Body of pancreas (tissue), 4 donors: ENCODE data around the gene ADAMTSL1. TPM values are rescaled to one million over a fixed set of nuclear protein-coding genes. Genes with fewer than 3 reads are reported as not detected.

Source experiments
- ATAC-seq: fragments of 150-250 bp; one replicate; pipeline ENCODE4 v1.9.1; 2016
- DNase-seq, 4 donors: peaks; one replicate each; pipeline ENCODE4 v3.0.0-alpha.2; 2019
- H3K27ac ChIP-seq, 4 donors: fragments of 200-600 bp; sonication (generic); 1 replicate in 3 of 4; 2 replicates in 1 of 4; pipeline versions ENCODE4 v1.5.1 to v1.6.1; 2016 to 2019; ENCODE audit warnings: mild to moderate bottlenecking in 1 of 4, mixed read lengths in 1 of 4, moderate library complexity in 1 of 4
- H3K27me3 ChIP-seq, 2 donors: fragments of 200-600 bp; sonication (generic); one replicate each; pipeline ENCODE4 v1.6.0; 2016; ENCODE audit warnings: mild to moderate bottlenecking in 1 of 2
- H3K36me3 ChIP-seq, 2 donors: fragments of 200-600 bp; sonication (generic); replicated peaks in 1 of 2; 2 replicates each; pipeline ENCODE4 v1.5.1; 2016; ENCODE audit warnings: low read depth in 2 of 2; ENCODE audit not compliant: insufficient read depth in 1 of 2
- H3K4me1 ChIP-seq: fragments of 200-600 bp; sonication (generic); one replicate; pipeline ENCODE4 v1.6.0; 2016
- H3K4me3 ChIP-seq, 2 donors: fragments of 200-600 bp; sonication (generic); 1 replicate in 1 of 2; 2 replicates in 1 of 2; pipeline ENCODE4 v1.5.1; 2016 to 2019
- H3K9me3 ChIP-seq, 3 donors: fragments of 200-600 bp; sonication (generic); 1 replicate in 2 of 3; 2 replicates in 1 of 3; pipeline ENCODE4 v1.5.1; 2016
- POLR2A ChIP-seq, 3 donors: fragments of 450-650 bp; IDR thresholded peaks; one replicate each; pipeline ENCODE4 v1.6.1; 2016; ENCODE audit warnings: antibody characterized with exemption in 3 of 3, mild to moderate bottlenecking in 2 of 3
- WGBS, 2 donors: methylation state at CpG; one replicate each; pipeline ENCODE4 v1.1.5; 2017; 5-methylcytosine and 5-hydroxymethylcytosine counted together
- intact Hi-C: fragments of 100-400 bp; cut with DNase I; formaldehyde crosslinking; loops from one replicate; pipeline ENCODE4 v1.15.1; 2023
- total RNA-seq, 2 donors: library from RNA; depleted of rRNA; stranded (reverse); fragments of >200 nt; gene quantifications; one replicate each; pipeline ENCODE4 v1.1.0, GENCODE V29; 2016
- TF ChIP-seq, protein P1 (sequence below), 7 experiments: fragments of 450-650 bp in 4 of 7; fragments of 200-600 bp in 3 of 7; sonication (generic) in 3 of 7; IDR thresholded peaks; one replicate each; pipeline ENCODE4 v1.5.1; 2016 to 2019; ENCODE audit warnings: antibody characterized with exemption in 7 of 7

ADAMTSL1 gene
- total RNA-seq, 2 donors from 2014 or later, result 0.52 to 0.99 TPM

DNA sequence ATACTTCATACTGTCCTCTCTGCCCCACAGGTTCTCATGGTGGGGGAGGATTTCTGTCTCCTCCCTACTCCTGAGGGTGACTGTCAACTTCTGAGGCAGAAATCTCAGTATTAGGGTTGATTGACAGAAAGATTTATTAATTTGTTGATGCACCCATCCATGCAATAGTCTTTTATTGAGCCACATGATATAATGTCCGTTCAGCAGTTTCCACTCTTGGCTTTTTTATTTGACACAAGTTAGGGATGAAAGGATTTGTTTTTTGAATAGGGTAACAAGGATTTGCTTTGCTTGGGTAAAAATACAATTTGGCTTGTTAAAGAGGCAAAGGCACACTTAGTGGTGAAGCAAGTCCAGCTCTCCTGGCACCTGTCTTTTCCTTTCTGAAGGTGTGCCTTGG is 125.0 kb downstream of the ADAMTSL1 start:
- Histone ChIP-seq H3K4me1 (no peaks in the 10 kb centered on the region), H3K4me3 (no peak overlapping the region), H3K36me3 (no peaks in the 10 kb centered on the region), H3K9me3 (no peaks in the 10 kb centered on the region), H3K27ac (no peak overlapping the region), H3K27me3 (no peaks in the 10 kb centered on the region)
- ATAC-seq (no peak), DNase-seq (no peak)
- intact Hi-C loops, result no loop called here
- 41 to 42% methylated on average over 1 of the region's 1 CpG for WGBS, 2 donors
- TF ChIP-seq, protein P1, sequence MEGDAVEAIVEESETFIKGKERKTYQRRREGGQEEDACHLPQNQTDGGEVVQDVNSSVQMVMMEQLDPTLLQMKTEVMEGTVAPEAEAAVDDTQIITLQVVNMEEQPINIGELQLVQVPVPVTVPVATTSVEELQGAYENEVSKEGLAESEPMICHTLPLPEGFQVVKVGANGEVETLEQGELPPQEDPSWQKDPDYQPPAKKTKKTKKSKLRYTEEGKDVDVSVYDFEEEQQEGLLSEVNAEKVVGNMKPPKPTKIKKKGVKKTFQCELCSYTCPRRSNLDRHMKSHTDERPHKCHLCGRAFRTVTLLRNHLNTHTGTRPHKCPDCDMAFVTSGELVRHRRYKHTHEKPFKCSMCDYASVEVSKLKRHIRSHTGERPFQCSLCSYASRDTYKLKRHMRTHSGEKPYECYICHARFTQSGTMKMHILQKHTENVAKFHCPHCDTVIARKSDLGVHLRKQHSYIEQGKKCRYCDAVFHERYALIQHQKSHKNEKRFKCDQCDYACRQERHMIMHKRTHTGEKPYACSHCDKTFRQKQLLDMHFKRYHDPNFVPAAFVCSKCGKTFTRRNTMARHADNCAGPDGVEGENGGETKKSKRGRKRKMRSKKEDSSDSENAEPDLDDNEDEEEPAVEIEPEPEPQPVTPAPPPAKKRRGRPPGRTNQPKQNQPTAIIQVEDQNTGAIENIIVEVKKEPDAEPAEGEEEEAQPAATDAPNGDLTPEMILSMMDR (IDR thresholded peaks at IDR 0.05), result no peak
- no peak for TF ChIP-seq POLR2A (IDR thresholded peaks at IDR 0.05)

DNA sequence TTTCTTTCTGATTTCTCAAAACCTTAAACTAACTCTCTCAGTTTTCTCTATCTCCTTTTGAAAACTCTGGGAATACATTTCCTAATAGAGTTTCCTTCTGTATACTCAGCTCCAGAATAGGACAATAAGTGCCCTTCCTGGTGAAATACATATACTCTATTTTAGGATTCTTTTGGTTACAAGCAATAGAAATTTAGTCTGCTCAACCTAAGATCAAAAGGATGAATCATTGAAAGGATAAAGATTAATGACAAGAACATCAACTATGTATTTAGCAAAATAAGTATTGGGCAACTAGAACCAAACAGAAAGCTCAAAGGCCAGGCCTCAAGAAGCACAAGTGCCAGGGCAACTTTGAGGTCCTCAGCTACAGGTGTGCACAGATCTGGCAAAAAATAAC is 127.1 kb downstream of the ADAMTSL1 start:
- Histone ChIP-seq H3K27me3 (no peaks in the 10 kb centered on the region), H3K36me3 (no peaks in the 10 kb centered on the region), H3K4me3 (no peak overlapping the region), H3K27ac (no peak overlapping the region), H3K4me1 (no peaks in the 10 kb centered on the region), H3K9me3 (no peaks in the 10 kb centered on the region)
- ATAC-seq, result no peak
- no peak for DNase-seq
- intact Hi-C loops, result no loop called here
- TF ChIP-seq, protein P1 (IDR thresholded peaks at IDR 0.05), result no peak
- TF ChIP-seq POLR2A (IDR thresholded peaks at IDR 0.05), result no peak

DNA sequence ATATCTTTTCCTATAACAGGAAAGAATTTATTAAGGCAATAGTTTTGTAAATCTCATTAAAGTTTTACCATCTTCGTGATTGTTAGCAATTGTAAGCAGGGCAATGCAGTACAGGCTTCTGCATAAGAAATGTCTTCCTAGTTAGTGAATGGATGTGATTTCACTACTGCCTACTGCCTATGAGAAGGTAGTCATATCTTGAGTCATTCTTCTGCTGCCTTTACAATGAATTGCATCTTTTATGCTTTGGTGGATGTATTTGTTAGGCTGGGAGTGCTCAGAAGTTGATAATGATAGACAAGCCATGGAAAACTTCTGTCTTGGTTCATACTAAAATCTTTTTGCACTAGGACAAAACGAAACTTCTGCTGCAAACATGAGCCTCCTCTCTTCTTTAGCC is 128.0 kb downstream of the ADAMTSL1 start:
- intact Hi-C loops, result no loop called here
- 43 to 72% methylated on average over 2 of the region's 2 CpGs for WGBS, 2 donors
- ATAC-seq, result no peak
- TF ChIP-seq POLR2A (IDR thresholded peaks at IDR 0.05), result no peak
- TF ChIP-seq, protein P1 (IDR thresholded peaks at IDR 0.05), result no peak
- no peaks in the 10 kb centered on the region for H3K36me3 ChIP-seq
- H3K27ac ChIP-seq, result no peak overlapping the region
- no peak overlapping the region for H3K4me3 ChIP-seq
- no peaks in the 10 kb centered on the region for H3K27me3 ChIP-seq
- no peaks in the 10 kb centered on the region for H3K4me1 ChIP-seq
- no peak for DNase-seq
- no peaks in the 10 kb centered on the region for H3K9me3 ChIP-seq

DNA sequence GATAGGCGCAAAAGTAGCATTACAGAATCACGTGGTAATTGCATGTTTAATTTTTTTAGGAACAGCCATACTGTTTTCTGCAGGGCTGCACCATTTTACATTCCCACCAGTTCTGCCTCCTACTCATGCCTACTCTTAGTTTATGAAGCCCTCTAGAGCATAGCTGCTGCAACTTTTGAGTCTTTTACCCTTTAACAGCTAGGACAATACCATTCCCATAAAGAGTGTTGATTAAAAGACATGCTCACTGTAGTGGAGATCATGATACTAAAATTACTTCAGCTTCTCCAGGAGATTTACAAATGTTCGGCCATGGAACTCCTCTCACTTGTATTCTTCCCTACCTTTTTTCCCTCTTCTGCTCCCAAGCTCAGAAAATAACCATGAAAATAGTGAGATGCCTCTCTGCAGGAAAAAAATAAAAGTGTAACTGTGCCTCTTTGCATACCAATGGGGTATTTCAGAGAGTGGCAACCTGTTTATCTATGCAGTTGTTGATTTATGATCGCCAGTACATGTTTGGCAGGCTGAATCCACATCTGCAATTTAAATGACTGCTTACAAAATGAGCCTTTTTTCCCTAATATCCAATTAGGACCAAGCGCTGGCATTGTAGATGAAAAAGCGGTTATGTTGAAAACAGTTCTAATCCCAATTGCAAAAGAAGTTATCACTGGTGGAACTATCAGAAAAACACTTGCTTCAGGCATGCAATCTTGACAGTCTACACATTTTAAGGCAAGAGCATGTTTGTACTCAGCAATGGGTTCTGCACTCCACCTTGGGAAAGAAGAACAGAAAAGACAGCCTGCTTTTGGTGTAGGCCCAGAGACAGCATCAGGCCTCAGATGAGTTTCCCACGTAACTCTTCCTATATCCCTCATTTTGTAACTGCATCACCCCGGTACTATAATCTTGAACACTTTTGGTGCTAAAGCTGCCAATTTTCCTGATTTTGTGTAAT is 131.1 kb downstream of the ADAMTSL1 start:
- ATAC-seq (no peak), DNase-seq (no peak)
- Histone ChIP-seq H3K27ac (no peak overlapping the region), H3K27me3 (no peaks in the 10 kb centered on the region), H3K36me3 (no peaks in the 10 kb centered on the region), H3K9me3 (no peaks in the 10 kb centered on the region), H3K4me1 (no peaks in the 10 kb centered on the region), H3K4me3 (no peak overlapping the region)
- WGBS, 2 donors, result 72 to 76% methylated on average over 8 of the region's 8 CpGs
- no peak for TF ChIP-seq POLR2A (IDR thresholded peaks at IDR 0.05)
- TF ChIP-seq, protein P1 (IDR thresholded peaks at IDR 0.05), result no peak
- intact Hi-C loops, result no loop called here

DNA sequence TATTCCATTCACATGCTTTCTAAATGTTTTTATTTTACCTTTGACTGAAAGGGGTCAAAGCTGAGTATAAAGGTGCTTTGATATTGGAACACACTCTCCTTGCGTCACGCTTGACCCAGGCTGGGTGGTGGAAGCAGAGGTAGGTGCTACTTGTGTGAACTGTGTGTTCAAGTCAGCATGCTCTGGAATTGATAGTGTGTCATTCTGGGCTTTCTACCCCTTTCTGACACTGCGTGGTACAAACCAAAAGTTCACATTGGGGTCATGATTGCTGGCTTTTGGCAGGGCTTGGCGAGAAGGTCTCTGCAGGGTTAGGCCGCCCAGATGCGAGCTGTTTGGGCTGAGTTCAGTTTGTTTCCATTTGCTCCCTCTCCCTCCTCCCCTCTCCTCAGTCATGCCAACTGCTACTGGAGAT is 131.8 kb downstream of the ADAMTSL1 start:
- H3K9me3 ChIP-seq, result no peaks in the 10 kb centered on the region
- no peaks in the 10 kb centered on the region for H3K36me3 ChIP-seq
- DNase-seq, result no peak
- no peak for ATAC-seq
- H3K27ac ChIP-seq, result no peak overlapping the region
- H3K27me3 ChIP-seq, result no peaks in the 10 kb centered on the region
- 55 to 59% methylated on average over 6 of the region's 6 CpGs for WGBS, 2 donors
- TF ChIP-seq POLR2A (IDR thresholded peaks at IDR 0.05), result no peak
- TF ChIP-seq, protein P1 (IDR thresholded peaks at IDR 0.05), result no peak
- no peak overlapping the region for H3K4me3 ChIP-seq
- no peaks in the 10 kb centered on the region for H3K4me1 ChIP-seq
- intact Hi-C loops, result no loop called here
